GM10266 (cell line): ENCODE measurements around the gene SPPL3.

Experiments
- DNase-seq: peaks from one replicate; pipeline ENCODE4 v3.0.0; 2012; ENCODE audit errors: extremely low spot score
- CTCF ChIP-seq: IDR thresholded peaks from 2 replicates; pipeline ENCODE4 v1.5.1; 2012; ENCODE audit warnings: mild to moderate bottlenecking, low read depth; ENCODE audit not compliant: control insufficient read depth, insufficient read depth; ENCODE audit errors: missing control alignments

The SPPL3 gene

GRCh38 chr12:120932058-120932457, 27.9 kb upstream of the SPPL3 start:
- no peak for DNase-seq
- no peak for TF ChIP-seq CTCF

GRCh38 chr12:120930032-120930431, 25.9 kb upstream of the SPPL3 start:
- TF ChIP-seq CTCF = no peak

GRCh38 chr12:120928864-120929652, 24.9 kb upstream of the SPPL3 start:
- TF ChIP-seq CTCF = no peak
- DNase-seq = no peak

More at GRCh38 chr12:120930032-120930431, 25.9 kb upstream of the SPPL3 start:
- no peak for DNase-seq

- DNase-seq = no peak
- no peak for TF ChIP-seq CTCF
These were observed 21.8 kb upstream of the SPPL3 start for GRCh38 chr12:120925740-120926563.

GRCh38 chr12:120922279-120922678, 18.1 kb upstream of the SPPL3 start:
- DNase-seq = no peak
- TF ChIP-seq CTCF = no peak

GRCh38 chr12:120921637-120922036, 17.5 kb upstream of the SPPL3 start:
- no peak for TF ChIP-seq CTCF
- no peak for DNase-seq

GRCh38 chr12:120920178-120920577, 16.0 kb upstream of the SPPL3 start:
- DNase-seq = no peak
- no peak for TF ChIP-seq CTCF
